Measurements from ENCODE around the gene MCCC1.
"Not testable (repeated sequence)": the region's sequence is repeated elsewhere in the genome, so short reads cannot be mapped to it uniquely, and the experiment has no call there.

Gene MCCC1

DNA sequence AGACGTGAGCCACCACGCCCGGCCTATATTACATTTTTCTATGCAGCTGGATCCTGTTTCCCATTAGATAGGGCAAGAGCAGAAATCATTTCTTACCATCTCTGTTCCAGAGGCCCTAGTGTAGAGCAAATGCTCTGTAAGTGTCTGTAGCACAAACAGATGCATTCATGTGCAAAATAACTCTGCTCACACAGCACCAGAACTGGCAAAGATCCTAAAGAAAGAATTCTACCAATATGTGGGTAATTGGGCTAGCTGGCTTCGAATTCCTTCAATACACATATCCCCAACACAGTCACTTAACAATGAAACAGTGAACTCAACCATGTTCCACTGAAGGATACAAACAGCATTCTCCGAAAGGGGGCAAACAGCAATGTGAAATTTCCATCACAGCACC lies 86.2 kb downstream of the MCCC1 start:
- Histone ChIP-seq H3K36me3 (replicated peaks) (no peaks in the 10 kb centered on the region), H3K27me3 (replicated peaks) (no peaks in the 10 kb centered on the region), H3K27ac (no peak overlapping the region), H3K4me3 (ENCODE audit: low read depth, low read length) (no peak overlapping the region)
- no peak for DNase-seq
- in situ Hi-C loops (cut with HindIII; ENCODE audit: low pct_ligation_motif_present, low sequenced_read_pairs), result no loop called here
- TF ChIP-seq, protein P1, sequence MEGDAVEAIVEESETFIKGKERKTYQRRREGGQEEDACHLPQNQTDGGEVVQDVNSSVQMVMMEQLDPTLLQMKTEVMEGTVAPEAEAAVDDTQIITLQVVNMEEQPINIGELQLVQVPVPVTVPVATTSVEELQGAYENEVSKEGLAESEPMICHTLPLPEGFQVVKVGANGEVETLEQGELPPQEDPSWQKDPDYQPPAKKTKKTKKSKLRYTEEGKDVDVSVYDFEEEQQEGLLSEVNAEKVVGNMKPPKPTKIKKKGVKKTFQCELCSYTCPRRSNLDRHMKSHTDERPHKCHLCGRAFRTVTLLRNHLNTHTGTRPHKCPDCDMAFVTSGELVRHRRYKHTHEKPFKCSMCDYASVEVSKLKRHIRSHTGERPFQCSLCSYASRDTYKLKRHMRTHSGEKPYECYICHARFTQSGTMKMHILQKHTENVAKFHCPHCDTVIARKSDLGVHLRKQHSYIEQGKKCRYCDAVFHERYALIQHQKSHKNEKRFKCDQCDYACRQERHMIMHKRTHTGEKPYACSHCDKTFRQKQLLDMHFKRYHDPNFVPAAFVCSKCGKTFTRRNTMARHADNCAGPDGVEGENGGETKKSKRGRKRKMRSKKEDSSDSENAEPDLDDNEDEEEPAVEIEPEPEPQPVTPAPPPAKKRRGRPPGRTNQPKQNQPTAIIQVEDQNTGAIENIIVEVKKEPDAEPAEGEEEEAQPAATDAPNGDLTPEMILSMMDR (IDR thresholded peaks at IDR 0.05; ENCODE audit: low read depth, low read length, missing control alignments), result no peak

DNA sequence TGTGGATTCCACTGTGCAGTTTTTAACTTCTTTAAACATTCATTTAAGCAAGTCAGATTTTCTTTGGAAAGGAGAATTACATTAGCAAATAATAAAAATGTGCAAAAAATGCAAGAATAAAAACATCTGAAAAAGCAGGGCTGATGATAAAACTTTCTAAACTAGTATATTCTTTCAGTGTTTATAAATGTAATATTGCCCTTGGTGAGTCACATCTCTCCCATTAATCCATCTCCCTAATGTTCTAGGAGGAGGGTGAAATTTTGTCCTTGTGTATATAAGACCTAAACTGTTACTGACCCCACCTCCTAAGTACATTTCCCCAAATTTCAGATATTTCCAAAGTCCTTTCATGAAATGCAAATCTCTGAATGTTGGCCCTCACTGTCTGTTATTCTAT lies 90.5 kb downstream of the MCCC1 start:
- Histone ChIP-seq H3K27me3 (replicated peaks) (no peaks in the 10 kb centered on the region), H3K27ac (no peak overlapping the region), H3K4me3 (ENCODE audit: low read depth, low read length) (no peak overlapping the region), H3K36me3 (replicated peaks) (no peaks in the 10 kb centered on the region)
- in situ Hi-C loops (cut with HindIII; ENCODE audit: low pct_ligation_motif_present, low sequenced_read_pairs), result no loop called here
- TF ChIP-seq, protein P1 (IDR thresholded peaks at IDR 0.05; ENCODE audit: low read depth, low read length, missing control alignments), result no peak
- no peak for DNase-seq

DNA sequence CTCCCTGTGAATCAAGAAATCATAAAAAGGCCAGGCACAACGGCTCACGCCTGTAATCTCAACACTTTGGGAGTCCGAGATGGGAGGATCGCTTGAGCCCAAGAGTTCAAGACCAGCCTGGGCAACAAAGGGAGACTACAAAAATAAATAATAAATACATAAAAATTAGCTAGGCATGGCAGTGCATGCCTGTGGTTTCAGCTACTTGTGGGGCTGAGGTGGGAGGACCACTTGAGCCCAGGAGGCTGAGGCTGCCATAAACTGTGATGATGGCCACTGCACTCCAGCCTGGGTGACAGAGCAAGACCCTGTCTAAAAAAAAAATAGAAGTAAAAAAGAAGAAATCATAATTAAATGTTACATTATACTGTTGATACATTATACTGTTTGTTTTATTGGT lies 91.0 kb downstream of the MCCC1 start:
- in situ Hi-C loops (cut with HindIII; ENCODE audit: low pct_ligation_motif_present, low sequenced_read_pairs), result no loop called here
- Histone ChIP-seq H3K27me3 (replicated peaks) (no peaks in the 10 kb centered on the region), H3K27ac (no peak overlapping the region), H3K4me3 (ENCODE audit: low read depth, low read length) (no peak overlapping the region), H3K36me3 (replicated peaks) (no peaks in the 10 kb centered on the region)
- DNase-seq, result no peak
- TF ChIP-seq, protein P1 (IDR thresholded peaks at IDR 0.05; ENCODE audit: low read depth, low read length, missing control alignments), result no peak

DNA sequence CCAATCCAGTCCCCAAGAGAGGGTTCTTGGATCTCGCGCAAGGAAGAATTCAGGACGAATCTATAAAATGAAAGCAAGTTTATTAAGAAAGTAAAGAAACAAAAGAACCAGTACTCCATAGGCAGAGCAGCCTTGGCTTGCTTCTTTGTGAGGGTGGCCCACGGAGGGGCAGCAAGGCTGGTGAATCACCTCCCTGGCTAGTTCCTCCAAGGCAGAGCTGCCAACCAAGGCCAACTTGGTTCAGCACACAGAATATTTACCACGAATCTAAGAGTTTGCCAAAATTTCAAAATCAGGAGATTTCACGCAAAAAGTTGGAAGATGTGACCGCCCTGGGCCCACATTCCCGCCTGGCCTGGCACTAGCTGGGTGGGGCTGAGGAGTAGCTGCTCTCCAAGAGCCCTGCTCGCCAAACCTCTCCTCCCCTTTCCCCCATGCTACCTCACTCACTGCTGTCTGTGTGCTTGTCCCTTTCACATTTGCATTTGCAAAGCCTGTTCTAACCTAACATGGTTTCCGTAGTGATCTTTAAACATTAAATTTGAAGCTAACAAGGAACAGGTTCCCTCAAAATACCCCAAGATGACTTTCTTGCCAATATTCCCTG lies 92.8 kb downstream of the MCCC1 start:
- in situ Hi-C loops (cut with HindIII; ENCODE audit: low pct_ligation_motif_present, low sequenced_read_pairs), result no loop called here
- TF ChIP-seq, protein P1 (IDR thresholded peaks at IDR 0.05; ENCODE audit: low read depth, low read length, missing control alignments), result no peak
- Histone ChIP-seq H3K36me3 (replicated peaks) (no peaks in the 10 kb centered on the region), H3K27me3 (replicated peaks) (no peaks in the 10 kb centered on the region), H3K27ac (no peak overlapping the region), H3K4me3 (ENCODE audit: low read depth, low read length) (no peak overlapping the region)
- DNase-seq, result no peak

DNA sequence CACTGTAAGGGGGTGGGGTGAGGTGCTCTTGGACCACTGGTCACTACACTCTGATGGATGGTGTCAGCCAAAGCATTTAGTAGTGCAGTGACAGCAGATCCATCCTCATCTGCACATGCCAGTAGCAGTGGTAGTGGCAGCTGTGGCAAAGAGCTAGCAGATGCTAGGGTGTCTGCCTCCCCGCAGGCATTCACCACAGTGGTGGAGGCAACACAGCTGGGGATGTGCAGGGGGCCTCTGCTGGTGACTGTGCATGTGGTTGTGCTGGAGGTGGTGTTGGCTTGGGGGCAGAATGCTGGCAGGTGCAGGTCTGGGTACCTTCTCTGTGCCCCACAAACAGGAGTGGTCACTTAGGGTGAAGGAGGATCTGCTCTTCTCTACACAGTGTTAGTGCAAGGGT lies 99.5 kb downstream of the MCCC1 start:
- H3K27ac ChIP-seq, result no peak overlapping the region
- in situ Hi-C loops (cut with HindIII; ENCODE audit: low pct_ligation_motif_present, low sequenced_read_pairs), result no loop called here
- TF ChIP-seq, protein P1 (IDR thresholded peaks at IDR 0.05; ENCODE audit: low read depth, low read length, missing control alignments), result no peak
- H3K4me3 ChIP-seq (ENCODE audit: low read depth, low read length), result no peak overlapping the region
- no peaks in the 10 kb centered on the region for H3K36me3 ChIP-seq (replicated peaks)
- H3K27me3 ChIP-seq (replicated peaks), result no peaks in the 10 kb centered on the region
- DNase-seq, result no peak

DNA sequence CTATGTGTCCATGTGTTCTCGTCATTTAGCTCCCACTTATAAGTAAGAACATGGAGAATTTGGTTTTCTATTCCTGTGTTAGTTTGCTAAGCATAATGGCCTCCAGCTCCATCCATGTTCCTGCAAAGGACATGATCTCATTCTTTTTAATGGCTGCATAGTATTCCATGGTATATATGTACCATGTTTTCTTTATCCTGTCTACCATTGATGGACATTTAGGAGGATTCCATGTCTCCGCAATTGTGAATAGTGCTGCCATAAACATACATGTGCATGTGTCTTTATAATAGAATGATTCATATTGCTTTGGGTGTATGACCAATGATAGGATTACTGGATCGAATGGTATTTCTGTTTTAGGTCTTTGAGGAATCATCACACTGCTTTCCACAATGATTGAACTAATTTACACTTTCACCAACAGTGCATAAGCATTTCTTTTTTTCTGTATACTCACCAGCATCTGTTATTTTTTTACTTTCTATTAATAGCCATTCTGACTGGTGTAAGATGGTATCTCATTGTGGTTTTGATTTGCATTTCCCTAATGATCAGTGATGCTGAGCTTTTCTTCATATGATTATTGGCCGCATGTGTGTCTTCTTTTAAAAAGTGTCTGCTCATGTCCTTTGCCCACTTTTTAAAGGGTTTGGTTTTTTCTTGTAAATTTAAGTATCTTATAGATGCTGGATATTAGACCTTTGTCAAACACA lies 105.7 kb downstream of the MCCC1 start:
- H3K27me3 ChIP-seq (replicated peaks); in situ Hi-C loops (cut with HindIII; ENCODE audit: low pct_ligation_motif_present, low sequenced_read_pairs); DNase-seq; H3K4me3 ChIP-seq (ENCODE audit: low read depth, low read length); H3K27ac ChIP-seq; H3K36me3 ChIP-seq (replicated peaks): not testable (repeated sequence)

Data from brain microvascular endothelial cell (primary cell).